H9 (cell line): ENCODE measurements around the gene OR52I2. TPM values are rescaled to one million over a fixed set of nuclear protein-coding genes. Genes with fewer than 3 reads are reported as not detected.

Source experiments
- DNase-seq: peaks from one replicate; pipeline ENCODE4 v3.0.0-alpha.2; 2017
- H2AFZ ChIP-seq: one replicate; pipeline ENCODE4 v1.6.1; 2013; ENCODE audit warnings: mild to moderate bottlenecking, low read length, control low read depth, moderate library complexity
- H2AK5ac ChIP-seq: 2 replicates; pipeline ENCODE4 v1.6.1; 2013; ENCODE audit warnings: low read length, control low read depth, mixed read lengths; ENCODE audit not compliant: insufficient read length
- H2BK120ac ChIP-seq: one replicate; pipeline ENCODE4 v1.6.1; 2013; ENCODE audit warnings: low read depth, mild to moderate bottlenecking, low read length, control low read depth, inconsistent platforms; ENCODE audit not compliant: poor library complexity, severe bottlenecking
- H2BK12ac ChIP-seq: 2 replicates; pipeline ENCODE4 v1.6.1; 2013; ENCODE audit warnings: low read length, control low read depth, mixed read lengths, low read depth; ENCODE audit not compliant: insufficient read length
- H2BK15ac ChIP-seq: 2 replicates; pipeline ENCODE4 v1.6.1; 2013; ENCODE audit warnings: low read depth, low read length, control low read depth
- H2BK20ac ChIP-seq: one replicate; pipeline ENCODE4 v1.6.1; 2013; ENCODE audit warnings: low read depth, mild to moderate bottlenecking, low read length, control low read depth, inconsistent platforms; ENCODE audit not compliant: poor library complexity, severe bottlenecking
- H2BK5ac ChIP-seq: 2 replicates; pipeline ENCODE4 v1.6.1; 2013; ENCODE audit warnings: low read length, control low read depth, mixed read lengths; ENCODE audit not compliant: insufficient read length
- H3K14ac ChIP-seq: 2 replicates; pipeline ENCODE4 v1.6.1; 2013; ENCODE audit warnings: low read length, control low read depth; ENCODE audit not compliant: insufficient read depth
- H3K18ac ChIP-seq: 2 replicates; pipeline ENCODE4 v1.6.1; 2013; ENCODE audit warnings: low read depth, mild to moderate bottlenecking, mixed read lengths, low read length, control low read depth; ENCODE audit not compliant: insufficient read length
- H3K23ac ChIP-seq: 2 replicates; pipeline ENCODE4 v1.6.1; 2013; ENCODE audit warnings: low read length, control low read depth, mixed read lengths, low read depth; ENCODE audit not compliant: insufficient read length
- H3K23me2 ChIP-seq: 2 replicates; pipeline ENCODE4 v1.6.1; 2013; ENCODE audit warnings: low read depth, mild to moderate bottlenecking, mixed read lengths, low read length, control low read depth; ENCODE audit not compliant: insufficient read length, poor library complexity, severe bottlenecking
- H3K27ac ChIP-seq: 2 replicates; pipeline ENCODE4 v1.5.1; 2013; ENCODE audit warnings: low read length, control low read depth, mixed read lengths, low read depth; ENCODE audit not compliant: insufficient read length
- H3K27me3 ChIP-seq: 2 replicates; pipeline ENCODE4 v1.6.1; 2013; ENCODE audit warnings: low read length, control low read depth, inconsistent platforms; ENCODE audit not compliant: insufficient read depth
- H3K4ac ChIP-seq: 2 replicates; pipeline ENCODE4 v1.6.1; 2013; ENCODE audit warnings: low read depth, mild to moderate bottlenecking, control low read depth, inconsistent platforms, low read length, moderate library complexity
- H3K4me1 ChIP-seq: 2 replicates; pipeline ENCODE4 v1.6.1; 2013; ENCODE audit warnings: low read length, control low read depth, inconsistent platforms; ENCODE audit not compliant: insufficient read depth
- H3K4me2 ChIP-seq: 2 replicates; pipeline ENCODE4 v1.6.1; 2013; ENCODE audit warnings: low read length, control low read depth, mixed read lengths; ENCODE audit not compliant: insufficient read length, insufficient read depth
- H3K56ac ChIP-seq: 2 replicates; pipeline ENCODE4 v1.6.1; 2013; ENCODE audit warnings: low read depth, mild to moderate bottlenecking, mixed read lengths, low read length, control low read depth; ENCODE audit not compliant: insufficient read length
- H3K79me1 ChIP-seq: 2 replicates; pipeline ENCODE4 v1.6.1; 2013; ENCODE audit warnings: low read depth, mild to moderate bottlenecking, moderate library complexity, low read length, control low read depth, inconsistent platforms; ENCODE audit not compliant: insufficient read depth, poor library complexity, severe bottlenecking
- H3K79me2 ChIP-seq: 2 replicates; pipeline ENCODE4 v1.6.1; 2013; ENCODE audit warnings: low read length, control low read depth, inconsistent platforms; ENCODE audit not compliant: insufficient read depth
- H3K9ac ChIP-seq: 2 replicates; pipeline ENCODE4 v1.6.1; 2013; ENCODE audit warnings: low read length, control low read depth, mixed read lengths; ENCODE audit not compliant: insufficient read length; ENCODE audit errors: extremely low read depth
- H3K9me3 ChIP-seq: one replicate; pipeline ENCODE4 v1.6.1; 2013; ENCODE audit warnings: low read depth, low read length, inconsistent platforms; ENCODE audit not compliant: control insufficient read depth
- H3T11ph ChIP-seq: one replicate; pipeline ENCODE4 v1.6.1; 2013; ENCODE audit warnings: mild to moderate bottlenecking, low read length, control low read depth, inconsistent platforms
- H4K20me1 ChIP-seq: one replicate; pipeline ENCODE4 v1.6.1; 2013; ENCODE audit not compliant: control insufficient read depth, insufficient read length, insufficient read depth
- H4K5ac ChIP-seq: 2 replicates; pipeline ENCODE4 v1.6.1; 2013; ENCODE audit warnings: low read depth, mild to moderate bottlenecking, mixed read lengths, low read length, control low read depth; ENCODE audit not compliant: insufficient read length
- H4K8ac ChIP-seq: replicated peaks from 2 replicates; pipeline ENCODE4 v1.6.1; 2013; ENCODE audit warnings: low read length, control low read depth, mixed read lengths, low read depth; ENCODE audit not compliant: insufficient read length
- H4K91ac ChIP-seq: 2 replicates; pipeline ENCODE4 v1.6.1; 2013; ENCODE audit warnings: low read depth, mild to moderate bottlenecking, moderate library complexity, mixed read lengths, low read length, control low read depth; ENCODE audit not compliant: insufficient read length
- H3K27ac Mint-ChIP-seq, 3 experiments: 2 replicates in 2 of 3; 3 replicates in 1 of 3; pipeline ENCODE4 v1.8.0; 2020 to 2021; ENCODE audit warnings: mixed read lengths in 3 of 3, mild to moderate bottlenecking in 1 of 3, moderate library complexity in 1 of 3
- H3K27me3 Mint-ChIP-seq: 2 replicates; pipeline ENCODE4 v1.8.0; 2021; ENCODE audit warnings: low read depth, mild to moderate bottlenecking, moderate library complexity, mixed read lengths
- H3K36me3 Mint-ChIP-seq, 3 experiments: 2 replicates in 2 of 3; 3 replicates in 1 of 3; pipeline ENCODE4 v1.8.0; 2020 to 2021; ENCODE audit warnings: low read depth in 3 of 3, mixed read lengths in 3 of 3; ENCODE audit not compliant: insufficient read depth in 1 of 3
- H3K4me1 Mint-ChIP-seq, 2 experiments: 2 replicates each; pipeline ENCODE4 v1.8.0; 2020; ENCODE audit warnings: mixed read lengths in 2 of 2
- H3K4me3 Mint-ChIP-seq, 2 experiments: 2 replicates in 1 of 2; 3 replicates in 1 of 2; pipeline ENCODE4 v1.8.0; 2020 to 2021; ENCODE audit warnings: mild to moderate bottlenecking in 2 of 2, mixed read lengths in 2 of 2, moderate library complexity in 1 of 2
- H3K9me3 Mint-ChIP-seq, 2 experiments: 2 replicates in 1 of 2; 3 replicates in 1 of 2; pipeline ENCODE4 v1.8.0; 2020; ENCODE audit warnings: mild to moderate bottlenecking in 2 of 2, mixed read lengths in 2 of 2, moderate library complexity in 1 of 2
- CTCF ChIP-seq: fragments of 200-600 bp; sonication (generic); conservative IDR thresholded peaks from 3 replicates; pipeline ENCODE4 v1.8.0; 2021; ENCODE audit warnings: antibody characterized with exemption, mild to moderate bottlenecking
- WGBS: extraction: QIAGEN DNeasy Blood & Tissue Kit; methylation state at CpG from one replicate; pipeline ENCODE4 v1.1.7; 2013; ENCODE audit warnings: missing lambda C conversion rate, low lambda C conversion rate, mixed read lengths; ENCODE audit not compliant: insufficient read length; ENCODE audit errors: extremely low coverage; 5-methylcytosine and 5-hydroxymethylcytosine counted together
- total RNA-seq: library from RNA; stranded (reverse); gene quantifications from 2 replicates; pipeline ENCODE4 v1.2.1, GENCODE V29; 2021

OR52I2 gene
- total RNA-seq, 1 experiment from 2014 or later, result not detected

DNA sequence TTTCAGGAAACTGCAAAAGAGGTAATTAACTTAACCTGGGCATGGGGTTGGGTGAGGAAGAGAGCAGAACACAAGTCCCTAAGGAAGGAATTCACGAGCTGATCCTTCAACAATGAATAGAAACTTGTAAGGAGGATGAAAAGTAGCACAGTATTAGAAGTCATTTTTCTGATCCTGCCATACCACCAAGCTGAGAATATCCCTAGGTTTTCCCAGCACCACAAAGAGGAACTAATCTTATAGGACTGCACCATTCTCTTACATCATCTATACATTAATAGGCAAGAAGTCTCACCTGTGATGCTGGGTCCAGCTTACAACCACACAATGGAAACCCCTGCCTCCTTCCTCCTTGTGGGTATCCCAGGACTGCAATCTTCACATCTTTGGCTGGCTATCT lies 12.2 kb downstream of the OR52I2 start, which contains the start of gene OR52I1:
TSS of gene OR52I1 (plus strand) at position 301 of the 400 bp plus-strand sequence. CDS start at position 301, 0 bp downstream.
- H3T11ph ChIP-seq, result no peak within 1 kb of the TSS
- H3K4me2 ChIP-seq, result no peak within 1 kb of the TSS
- H2BK5ac ChIP-seq, result no peak within 1 kb of the TSS
- no peaks in the 10 kb centered on the region for H3K9me3 Mint-ChIP-seq
- no peak for DNase-seq
- H3K79me2 ChIP-seq, result no peaks in the 10 kb centered on the region
- H3K27ac Mint-ChIP-seq, result no peak within 1 kb of the TSS
- H2AK5ac ChIP-seq, result no peak within 1 kb of the TSS
- no peaks in the 10 kb centered on the region for H3K27me3 ChIP-seq
- H2BK15ac ChIP-seq, result no peak within 1 kb of the TSS
- no peak for TF ChIP-seq CTCF
- H2BK20ac ChIP-seq, result no peak within 1 kb of the TSS
- H3K27me3 Mint-ChIP-seq, result peaks cover 8% of the 10 kb centered on the region
- H3K79me1 ChIP-seq, result no peaks in the 10 kb centered on the region
- H4K20me1 ChIP-seq, result no peaks in the 10 kb centered on the region
- H4K8ac ChIP-seq, result no peak within 1 kb of the TSS
- no peaks in the 10 kb centered on the region for H3K4me1 ChIP-seq
- H2AFZ ChIP-seq, result no peak within 1 kb of the TSS
- H3K9me3 ChIP-seq, result no peaks in the 10 kb centered on the region
- no peak within 1 kb of the TSS for H2BK120ac ChIP-seq
- no peak within 1 kb of the TSS for H3K9ac ChIP-seq
- H2BK12ac ChIP-seq, result no peak within 1 kb of the TSS
- no peak within 1 kb of the TSS for H3K18ac ChIP-seq
- H3K36me3 Mint-ChIP-seq, result peaks cover 0 to 5% (median 0%) of the 10 kb centered on the region in 3 experiments; a peak in 1 of 7 replicates
- no peak within 1 kb of the TSS for H4K91ac ChIP-seq
- H3K56ac ChIP-seq, result no peak within 1 kb of the TSS
- H3K4me1 Mint-ChIP-seq, result no peaks in the 10 kb centered on the region
- WGBS, result no CpG with 5 or more reads among the region's 1 CpG
- no peak within 1 kb of the TSS for H3K14ac ChIP-seq
- no peak within 1 kb of the TSS for H3K23ac ChIP-seq
- H3K4ac ChIP-seq, result no peak within 1 kb of the TSS
- no peak within 1 kb of the TSS for H3K4me3 Mint-ChIP-seq
- no peak within 1 kb of the TSS for H4K5ac ChIP-seq
- H3K27ac ChIP-seq, result no peak within 1 kb of the TSS
- no peaks in the 10 kb centered on the region for H3K23me2 ChIP-seq
